GM23248 (cell line): ENCODE measurements around the gene DOCK3.

ENCODE experiments used
- EZH2 ChIP-seq: fragments of 200-600 bp; sonication (generic); IDR thresholded peaks from 2 replicates; pipeline ENCODE4 v1.6.1; 2018; ENCODE audit warnings: antibody characterized with exemption, mild to moderate bottlenecking; ENCODE audit not compliant: insufficient read depth, poor library complexity, severe bottlenecking
- EZH2phosphoT487 ChIP-seq: fragments of 200-600 bp; sonication (generic); IDR thresholded peaks from 2 replicates; pipeline ENCODE4 v1.6.1; 2018; ENCODE audit warnings: antibody characterized with exemption, moderate library complexity, mild to moderate bottlenecking, low read depth; ENCODE audit not compliant: insufficient read depth

DNA sequence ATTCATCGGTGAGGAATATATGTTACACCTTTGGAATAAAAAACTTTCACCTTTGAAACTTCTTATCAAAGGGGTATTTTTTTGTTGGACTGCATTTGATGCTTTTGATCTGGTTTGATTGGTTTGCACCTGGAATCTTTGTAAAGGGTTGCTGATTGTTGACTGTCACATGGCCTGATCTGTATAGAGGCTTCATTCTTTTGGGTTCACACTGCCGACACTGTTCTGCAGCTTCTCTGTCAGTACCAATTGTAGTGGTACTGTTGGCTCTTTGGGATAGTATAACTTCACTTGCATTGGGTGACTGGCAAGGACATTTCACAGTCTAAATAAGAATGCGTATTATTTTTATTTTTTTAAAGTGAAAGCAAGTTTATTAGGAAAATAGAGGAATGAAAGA is 155.7 kb downstream of the DOCK3 start:
- TF ChIP-seq EZH2 (no peak), EZH2phosphoT487 (no peak)
